NB4 (cell line): ENCODE measurements around the gene CD209.

ENCODE experiments used
- DNase-seq: peaks from one replicate; pipeline ENCODE4 v3.0.0; 2010; ENCODE audit warnings: low read depth
- H3K4me3 ChIP-seq: one replicate; pipeline ENCODE4 v1.5.1; 2011; ENCODE audit warnings: mild to moderate bottlenecking, low read depth, low read length, moderate library complexity
- MYC ChIP-seq: IDR thresholded peaks from 2 replicates; pipeline ENCODE4 v1.6.1; 2011; ENCODE audit warnings: low read depth, low read length
- POLR2A ChIP-seq: IDR thresholded peaks from 2 replicates; pipeline ENCODE4 v1.6.1; 2011; ENCODE audit warnings: mild to moderate bottlenecking; ENCODE audit not compliant: insufficient read length; ENCODE audit errors: extremely low read depth
- TF ChIP-seq, protein P1 (sequence below): IDR thresholded peaks from 2 replicates; pipeline ENCODE4 v1.6.1; 2011; ENCODE audit warnings: low read depth, low read length
- TF ChIP-seq, protein P2 (sequence below): IDR thresholded peaks from one replicate; pipeline ENCODE4 v1.5.1; 2012; ENCODE audit warnings: low read depth, low read length

Gene CD209

DNA sequence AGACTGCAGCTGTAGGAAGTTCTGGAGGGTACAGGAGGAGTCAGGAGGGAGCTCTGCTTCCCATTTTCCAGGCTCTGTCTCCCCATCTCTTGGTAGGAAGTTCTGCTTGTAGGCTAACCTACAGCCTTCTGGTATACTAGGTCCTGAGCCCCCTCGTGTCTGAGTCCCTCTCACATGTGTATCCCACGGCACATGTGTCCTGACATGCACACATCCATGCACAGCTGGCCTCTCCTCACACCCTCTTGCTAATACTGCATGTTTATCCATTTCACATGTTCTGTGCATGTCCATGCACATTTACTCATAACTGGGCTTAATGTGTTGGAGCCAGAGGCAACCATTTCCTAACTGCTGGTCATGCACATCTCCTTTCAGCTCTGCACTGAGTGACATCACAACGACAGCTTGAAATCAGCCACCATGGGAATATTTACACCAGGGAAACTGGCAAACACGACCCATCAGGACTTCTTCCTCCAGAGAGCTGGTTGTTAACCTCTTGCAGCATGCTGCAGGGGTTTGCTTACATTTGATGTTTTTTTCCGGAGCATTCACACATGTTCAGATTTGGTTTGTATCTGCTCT lies 3.0 kb downstream of the CD209 start:
- TF ChIP-seq POLR2A = no peak
- TF ChIP-seq, protein P1, sequence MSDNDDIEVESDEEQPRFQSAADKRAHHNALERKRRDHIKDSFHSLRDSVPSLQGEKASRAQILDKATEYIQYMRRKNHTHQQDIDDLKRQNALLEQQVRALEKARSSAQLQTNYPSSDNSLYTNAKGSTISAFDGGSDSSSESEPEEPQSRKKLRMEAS = no peak
- no peak for TF ChIP-seq MYC
- TF ChIP-seq, protein P2, sequence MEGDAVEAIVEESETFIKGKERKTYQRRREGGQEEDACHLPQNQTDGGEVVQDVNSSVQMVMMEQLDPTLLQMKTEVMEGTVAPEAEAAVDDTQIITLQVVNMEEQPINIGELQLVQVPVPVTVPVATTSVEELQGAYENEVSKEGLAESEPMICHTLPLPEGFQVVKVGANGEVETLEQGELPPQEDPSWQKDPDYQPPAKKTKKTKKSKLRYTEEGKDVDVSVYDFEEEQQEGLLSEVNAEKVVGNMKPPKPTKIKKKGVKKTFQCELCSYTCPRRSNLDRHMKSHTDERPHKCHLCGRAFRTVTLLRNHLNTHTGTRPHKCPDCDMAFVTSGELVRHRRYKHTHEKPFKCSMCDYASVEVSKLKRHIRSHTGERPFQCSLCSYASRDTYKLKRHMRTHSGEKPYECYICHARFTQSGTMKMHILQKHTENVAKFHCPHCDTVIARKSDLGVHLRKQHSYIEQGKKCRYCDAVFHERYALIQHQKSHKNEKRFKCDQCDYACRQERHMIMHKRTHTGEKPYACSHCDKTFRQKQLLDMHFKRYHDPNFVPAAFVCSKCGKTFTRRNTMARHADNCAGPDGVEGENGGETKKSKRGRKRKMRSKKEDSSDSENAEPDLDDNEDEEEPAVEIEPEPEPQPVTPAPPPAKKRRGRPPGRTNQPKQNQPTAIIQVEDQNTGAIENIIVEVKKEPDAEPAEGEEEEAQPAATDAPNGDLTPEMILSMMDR = no peak
- no peak for DNase-seq
- H3K4me3 ChIP-seq = no peak overlapping the region

DNA sequence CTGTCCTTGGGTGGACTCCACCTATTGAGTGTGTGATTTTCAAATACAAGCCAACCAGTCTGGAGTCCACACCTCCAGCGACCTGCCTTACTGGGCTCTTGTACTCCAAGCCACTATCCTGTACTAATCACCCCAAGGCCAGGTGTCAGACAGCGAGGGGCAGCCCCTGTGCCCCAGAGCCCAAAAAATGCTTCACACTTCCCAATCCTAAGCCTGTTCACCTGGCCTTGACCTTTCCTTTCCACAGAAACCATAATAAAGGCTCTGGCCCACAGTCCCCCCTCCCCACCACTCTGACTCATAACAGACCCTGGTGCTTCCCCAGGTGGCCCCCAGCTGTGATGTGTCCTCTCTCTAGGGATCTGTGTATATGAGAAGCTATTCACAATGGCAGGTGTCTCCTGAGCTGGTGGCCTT lies 3.9 kb downstream of the CD209 start:
- no peak for DNase-seq
- H3K4me3 ChIP-seq = no peak overlapping the region
- TF ChIP-seq, protein P2 = no peak
- no peak for TF ChIP-seq POLR2A
- no peak for TF ChIP-seq MYC
- TF ChIP-seq, protein P1 = no peak

DNA sequence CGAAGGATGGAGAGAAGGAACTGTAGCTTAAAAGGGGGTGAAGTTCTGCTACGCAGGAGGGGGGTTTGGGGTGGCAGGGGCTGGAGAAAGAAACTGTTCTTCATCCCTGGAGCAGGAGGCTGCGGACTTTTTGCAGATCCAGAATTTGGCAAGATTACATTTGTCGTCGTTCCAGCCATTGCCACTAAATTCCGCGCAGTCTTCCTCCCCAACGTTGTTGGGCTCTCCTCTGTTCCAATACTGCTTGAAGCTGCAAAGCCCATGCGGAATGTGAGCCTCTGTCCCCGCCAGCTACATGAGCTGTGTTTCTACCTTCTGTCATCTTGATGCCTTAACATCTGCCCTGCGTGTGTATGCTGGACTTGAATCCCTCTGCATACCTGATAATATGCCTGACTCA lies 4.3 kb downstream of the CD209 start:
- no peak for TF ChIP-seq MYC
- TF ChIP-seq, protein P2 = no peak
- TF ChIP-seq POLR2A = no peak
- TF ChIP-seq, protein P1 = no peak
- no peak overlapping the region for H3K4me3 ChIP-seq
- DNase-seq = no peak

DNA sequence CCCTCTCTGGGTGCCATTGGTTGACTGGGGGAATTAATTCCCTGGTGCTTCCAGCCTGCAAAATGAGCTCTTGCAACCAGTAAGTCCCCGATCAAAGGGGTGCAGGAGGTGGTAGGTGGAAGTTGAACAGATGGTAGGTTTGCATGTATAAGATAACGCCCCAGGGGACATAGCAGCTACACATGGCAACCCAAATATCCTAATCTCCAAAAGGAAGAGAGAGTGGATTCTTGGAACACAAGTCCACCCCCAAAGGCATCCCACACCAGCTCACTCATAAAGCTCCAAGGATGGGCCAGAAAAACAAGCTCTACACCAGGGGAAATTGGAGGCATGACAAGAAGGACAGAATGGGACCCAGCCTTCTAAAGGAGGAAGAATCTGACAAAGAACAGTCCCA lies 4.8 kb downstream of the CD209 start:
- no peak overlapping the region for H3K4me3 ChIP-seq
- TF ChIP-seq POLR2A = no peak
- TF ChIP-seq, protein P1 = no peak
- TF ChIP-seq MYC = no peak
- TF ChIP-seq, protein P2 = no peak
- no peak for DNase-seq

DNA sequence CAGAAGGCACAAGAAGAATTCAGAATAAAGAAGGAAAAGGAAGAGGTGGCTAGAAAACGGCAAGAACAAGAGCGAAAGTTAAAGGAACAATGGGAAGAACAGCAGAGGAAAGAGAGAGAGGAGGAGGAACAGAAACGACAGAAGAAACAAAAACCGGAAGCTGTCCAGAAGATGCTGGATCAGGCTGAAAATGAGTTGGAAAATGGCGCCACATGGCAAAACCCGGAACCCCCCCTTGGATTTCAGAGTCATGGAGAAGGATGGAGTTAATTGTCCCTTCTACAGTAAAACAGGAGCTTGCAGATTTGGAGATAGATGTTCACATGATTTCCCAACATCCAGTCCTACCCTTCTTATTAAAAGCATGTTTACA lies 6.7 kb downstream of the CD209 start:
- DNase-seq = no peak

More for the DNA sequence above, 6.7 kb downstream of the CD209 start:
- no peak overlapping the region for H3K4me3 ChIP-seq
- TF ChIP-seq, protein P2 = no peak
- TF ChIP-seq, protein P1 = no peak
- TF ChIP-seq MYC (no peak), POLR2A (no peak)
